Urinary bladder (tissue), 4 donors: Measurements from ENCODE around the gene CNTN4. TPM values are rescaled to one million over a fixed set of nuclear protein-coding genes. Genes with fewer than 3 reads are reported as not detected.
"Not testable (repeated sequence)": the region's sequence is repeated elsewhere in the genome, so short reads cannot be mapped to it uniquely, and the experiment has no call there.

ENCODE experiments used
- DNase-seq: peaks from one replicate; pipeline ENCODE4 v3.0.0-alpha.2; 2015; ENCODE audit errors: extremely low spot score
- H3K27ac ChIP-seq: one replicate; pipeline ENCODE4 v1.5.1; 2013; ENCODE audit warnings: low read depth, mild to moderate bottlenecking, moderate library complexity
- H3K36me3 ChIP-seq: one replicate; pipeline ENCODE4 v1.6.1; 2013; ENCODE audit warnings: mild to moderate bottlenecking, moderate library complexity; ENCODE audit not compliant: insufficient read depth
- H3K4me1 ChIP-seq: one replicate; pipeline ENCODE4 v1.6.1; 2013; ENCODE audit warnings: mild to moderate bottlenecking, moderate library complexity; ENCODE audit not compliant: insufficient read depth
- H3K4me3 ChIP-seq: one replicate; pipeline ENCODE4 v1.5.1; 2013; ENCODE audit warnings: low read depth, low read length
- WGBS: extraction: QIAGEN DNeasy Blood & Tissue Kit; methylation state at CpG from one replicate; pipeline ENCODE4 v1.1.7; 2013; 5-methylcytosine and 5-hydroxymethylcytosine counted together
- polyA plus RNA-seq: library from polyadenylated mRNA; stranded (reverse); fragments of 200-250 nt; gene quantifications from one replicate; pipeline ENCODE4 v1.2.3, GENCODE V29; 2013
- total RNA-seq: library from RNA; depleted of rRNA; stranded (reverse); fragments of >200 nt; gene quantifications from one replicate; pipeline ENCODE4 v1.2.3, GENCODE V29; 2014
- donor health status: healthy with polysubstance abuse.
- donor health status: healthy.

The CNTN4 gene
- total RNA-seq (56.6 TPM), polyA plus RNA-seq (7.2 TPM)

- H3K27ac ChIP-seq: peak within 1 kb of the TSS; percentile 83
- peak; percentile 67 for DNase-seq
- H3K36me3 ChIP-seq: no peaks in the 10 kb centered on the region
- WGBS: under 1% methylated on average over 86 of the region's 86 CpGs
- H3K4me3 ChIP-seq: peak within 1 kb of the TSS; percentile 67
- H3K4me1 ChIP-seq: no peaks in the 10 kb centered on the region
These were observed at the start of gene CNTN4 for GRCh38 chr3:2098398-2099027. Gene CNTN4 (plus strand): TSS chr3:2098866.

- DNase-seq: no peak
- no peaks in the 10 kb centered on the region for H3K4me1 ChIP-seq
- no peaks in the 10 kb centered on the region for H3K36me3 ChIP-seq
- H3K4me3 ChIP-seq: no peak overlapping the region
- no peak overlapping the region for H3K27ac ChIP-seq
- WGBS: 86% methylated on average over 4 of the region's 4 CpGs
These were observed 37.3 kb upstream of the CNTN4 start for GRCh38 chr3:2061360-2061759.

- H3K36me3 ChIP-seq: no peaks in the 10 kb centered on the region
- no peak overlapping the region for H3K27ac ChIP-seq
- DNase-seq: no peak
- no peak overlapping the region for H3K4me3 ChIP-seq
- 89% methylated on average over 2 of the region's 2 CpGs for WGBS
- H3K4me1 ChIP-seq: no peaks in the 10 kb centered on the region
These were observed 27.1 kb upstream of the CNTN4 start for GRCh38 chr3:2071531-2071930.

GRCh38 chr3:2078821-2079220 lies 19.8 kb upstream of the CNTN4 start:
- no peak overlapping the region for H3K27ac ChIP-seq
- no peaks in the 10 kb centered on the region for H3K4me1 ChIP-seq
- WGBS: 25% methylated on average over 3 of the region's 3 CpGs
- no peak for DNase-seq
- H3K4me3 ChIP-seq: no peak overlapping the region
- no peaks in the 10 kb centered on the region for H3K36me3 ChIP-seq

GRCh38 chr3:2082871-2083480 lies 15.7 kb upstream of the CNTN4 start:
- no peak for DNase-seq
- Histone ChIP-seq H3K36me3 (no peaks in the 10 kb centered on the region), H3K4me3 (no peak overlapping the region), H3K4me1 (no peaks in the 10 kb centered on the region), H3K27ac (no peak overlapping the region)
- 79% methylated on average over 5 of the region's 5 CpGs for WGBS

GRCh38 chr3:2083558-2083957 lies 15.1 kb upstream of the CNTN4 start:
- H3K36me3 ChIP-seq, H3K4me3 ChIP-seq, DNase-seq, H3K27ac ChIP-seq, H3K4me1 ChIP-seq: not testable (repeated sequence)
- WGBS: 96% methylated on average over 40 of the region's 40 CpGs

GRCh38 chr3:2090095-2090911 lies 8.4 kb upstream of the CNTN4 start:
- Histone ChIP-seq H3K27ac (no peak overlapping the region), H3K4me3 (no peak overlapping the region), H3K4me1 (no peaks in the 10 kb centered on the region), H3K36me3 (no peaks in the 10 kb centered on the region)
- 79% methylated on average over 5 of the region's 5 CpGs for WGBS
- no peak for DNase-seq

GRCh38 chr3:2092758-2093157 lies 5.9 kb upstream of the CNTN4 start:
- no peak for DNase-seq
- no peaks in the 10 kb centered on the region for H3K4me1 ChIP-seq
- H3K4me3 ChIP-seq: no peak overlapping the region
- 70% methylated on average over 4 of the region's 4 CpGs for WGBS
- H3K36me3 ChIP-seq: no peaks in the 10 kb centered on the region
- H3K27ac ChIP-seq: no peak overlapping the region

GRCh38 chr3:2094941-2095340 lies 3.7 kb upstream of the CNTN4 start:
- 66% methylated on average over 3 of the region's 3 CpGs for WGBS
- Histone ChIP-seq H3K27ac (no peak overlapping the region), H3K4me3 (no peak overlapping the region), H3K4me1 (no peaks in the 10 kb centered on the region), H3K36me3 (no peaks in the 10 kb centered on the region)
- DNase-seq: no peak

- no peak overlapping the region for H3K4me3 ChIP-seq
- H3K36me3 ChIP-seq: no peaks in the 10 kb centered on the region
- H3K27ac ChIP-seq: no peak overlapping the region
- no peaks in the 10 kb centered on the region for H3K4me1 ChIP-seq
- no peak for DNase-seq
- 4% methylated on average over 7 of the region's 7 CpGs for WGBS
These were observed 2.5 kb upstream of the CNTN4 start for GRCh38 chr3:2096216-2096615.

- no peak overlapping the region for H3K27ac ChIP-seq
- H3K4me1 ChIP-seq: no peaks in the 10 kb centered on the region
- DNase-seq: no peak
- H3K4me3 ChIP-seq: peak overlapping the region; percentile 67
- WGBS: 5% methylated on average over 18 of the region's 18 CpGs
- no peaks in the 10 kb centered on the region for H3K36me3 ChIP-seq
These were observed 950 bp upstream of the CNTN4 start for GRCh38 chr3:2097641-2098191.

GRCh38 chr3:2099028-2099671 lies 484 bp downstream of the CNTN4 start:
- 1% methylated on average over 58 of the region's 58 CpGs for WGBS
- H3K27ac ChIP-seq: peak overlapping the region; percentile 83
- DNase-seq: no peak

GRCh38 chr3:2099779-2100191 lies 1.1 kb downstream of the CNTN4 start:
- no peak for DNase-seq
- no peaks in the 10 kb centered on the region for H3K36me3 ChIP-seq
- 3% methylated on average over 26 of the region's 26 CpGs for WGBS
- H3K4me1 ChIP-seq: no peaks in the 10 kb centered on the region
- H3K27ac ChIP-seq: no peak overlapping the region
- H3K4me3 ChIP-seq: peak overlapping the region; percentile 67

More at GRCh38 chr3:2099028-2099671, 484 bp downstream of the CNTN4 start:
- no peaks in the 10 kb centered on the region for H3K36me3 ChIP-seq
- peak overlapping the region; percentile 67 for H3K4me3 ChIP-seq
- H3K4me1 ChIP-seq: no peaks in the 10 kb centered on the region
